ENCODE measurements around the gene CCDC152. TPM values are rescaled to one million over a fixed set of nuclear protein-coding genes. Genes with fewer than 3 reads are reported as not detected.

CCDC152 gene
- total RNA-seq, 2 donors from 2014 or later: 1.3 TPM; not detected in 1

DNA sequence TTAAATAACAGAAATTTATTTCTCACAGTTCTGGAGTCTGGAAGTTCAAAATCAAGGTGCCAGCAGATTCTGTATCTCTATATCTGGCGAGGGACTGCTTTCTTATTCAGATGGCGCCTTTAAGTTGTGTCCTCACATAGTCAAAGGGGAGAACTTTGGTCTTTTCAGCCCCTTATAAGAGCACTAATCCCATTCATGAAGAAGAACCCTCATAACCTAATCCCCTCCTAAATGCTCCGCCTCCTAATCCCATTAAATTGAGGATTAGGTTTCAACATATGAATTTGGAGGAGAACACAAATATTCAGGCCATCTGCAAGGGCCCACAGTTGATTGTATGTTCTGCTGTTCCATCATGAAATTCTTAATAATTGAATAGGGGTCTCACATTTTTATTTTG is 10.8 kb upstream of the CCDC152 start:
- TF ChIP-seq, protein P1, sequence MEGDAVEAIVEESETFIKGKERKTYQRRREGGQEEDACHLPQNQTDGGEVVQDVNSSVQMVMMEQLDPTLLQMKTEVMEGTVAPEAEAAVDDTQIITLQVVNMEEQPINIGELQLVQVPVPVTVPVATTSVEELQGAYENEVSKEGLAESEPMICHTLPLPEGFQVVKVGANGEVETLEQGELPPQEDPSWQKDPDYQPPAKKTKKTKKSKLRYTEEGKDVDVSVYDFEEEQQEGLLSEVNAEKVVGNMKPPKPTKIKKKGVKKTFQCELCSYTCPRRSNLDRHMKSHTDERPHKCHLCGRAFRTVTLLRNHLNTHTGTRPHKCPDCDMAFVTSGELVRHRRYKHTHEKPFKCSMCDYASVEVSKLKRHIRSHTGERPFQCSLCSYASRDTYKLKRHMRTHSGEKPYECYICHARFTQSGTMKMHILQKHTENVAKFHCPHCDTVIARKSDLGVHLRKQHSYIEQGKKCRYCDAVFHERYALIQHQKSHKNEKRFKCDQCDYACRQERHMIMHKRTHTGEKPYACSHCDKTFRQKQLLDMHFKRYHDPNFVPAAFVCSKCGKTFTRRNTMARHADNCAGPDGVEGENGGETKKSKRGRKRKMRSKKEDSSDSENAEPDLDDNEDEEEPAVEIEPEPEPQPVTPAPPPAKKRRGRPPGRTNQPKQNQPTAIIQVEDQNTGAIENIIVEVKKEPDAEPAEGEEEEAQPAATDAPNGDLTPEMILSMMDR (IDR thresholded peaks at IDR 0.05): no peak
- TF ChIP-seq POLR2A (IDR thresholded peaks at IDR 0.05): no peak
- no peak overlapping the region for H3K4me3 ChIP-seq
- H3K4me1 ChIP-seq: no peaks in the 10 kb centered on the region
- no peak for DNase-seq
- H3K36me3 ChIP-seq (replicated peaks in 1 of 2; ENCODE audit: insufficient read depth in 1 of 2, low read depth in 2 of 2): no peaks in the 10 kb centered on the region
- no peaks in the 10 kb centered on the region for H3K27me3 ChIP-seq
- intact Hi-C loops (cut with DNase I): no loop called here
- no peak for ATAC-seq
- H3K27ac ChIP-seq: no peak overlapping the region
- WGBS, 2 donors: 92 to 98% methylated on average over 3 of the region's 3 CpGs
- no peaks in the 10 kb centered on the region for H3K9me3 ChIP-seq

DNA sequence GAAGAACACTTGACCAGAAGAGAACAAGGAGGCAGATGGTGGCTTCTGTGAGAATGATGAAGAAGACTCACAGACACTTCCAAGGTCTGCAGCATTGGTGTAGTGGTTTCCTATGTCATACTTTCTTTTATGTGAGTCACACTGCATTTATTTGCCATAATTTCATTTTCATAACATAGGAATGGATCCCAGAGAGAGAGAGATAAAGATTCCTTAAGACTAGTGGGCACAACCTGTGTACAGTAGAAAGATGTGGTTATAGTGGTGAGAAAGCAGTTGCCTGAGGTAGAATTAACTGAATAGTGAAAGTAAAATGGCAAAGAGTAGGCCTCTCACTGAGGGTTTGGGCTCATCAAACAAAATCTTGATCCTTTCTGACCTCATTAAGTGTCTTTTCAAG is 7.6 kb upstream of the CCDC152 start:
- intact Hi-C loops (cut with DNase I): no loop called here
- no peaks in the 10 kb centered on the region for H3K36me3 ChIP-seq (replicated peaks in 1 of 2; ENCODE audit: insufficient read depth in 1 of 2, low read depth in 2 of 2)
- ATAC-seq (no peak), DNase-seq (no peak)
- H3K4me3 ChIP-seq: no peak overlapping the region
- H3K27ac ChIP-seq: no peak overlapping the region
- no peaks in the 10 kb centered on the region for H3K4me1 ChIP-seq
- no peaks in the 10 kb centered on the region for H3K9me3 ChIP-seq
- TF ChIP-seq, protein P1 (IDR thresholded peaks at IDR 0.05): no peak
- no peak for TF ChIP-seq POLR2A (IDR thresholded peaks at IDR 0.05)
- no peaks in the 10 kb centered on the region for H3K27me3 ChIP-seq

DNA sequence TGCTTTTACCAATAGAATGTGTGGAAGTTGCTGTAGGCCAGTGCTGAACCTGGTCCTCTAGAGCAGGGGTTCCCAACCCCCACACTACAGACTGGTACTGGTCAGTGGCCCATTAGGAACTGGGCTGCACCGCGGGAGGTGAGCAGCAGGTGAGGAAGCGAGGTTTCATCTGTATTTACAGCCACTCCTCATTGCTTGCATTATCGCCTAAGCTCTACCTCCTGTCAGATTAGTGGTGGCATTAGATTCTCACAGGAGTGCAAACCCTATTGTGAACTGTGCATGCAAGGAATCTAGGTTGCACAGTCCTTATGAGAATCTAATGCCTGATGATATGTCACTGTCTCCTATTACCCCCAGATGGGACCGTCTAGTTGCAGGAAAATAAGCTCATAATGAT is 6.1 kb upstream of the CCDC152 start:
- Histone ChIP-seq H3K27ac (no peak overlapping the region), H3K27me3 (no peaks in the 10 kb centered on the region), H3K4me3 (no peak overlapping the region), H3K4me1 (no peaks in the 10 kb centered on the region), H3K36me3 (replicated peaks in 1 of 2; ENCODE audit: insufficient read depth in 1 of 2, low read depth in 2 of 2) (no peaks in the 10 kb centered on the region), H3K9me3 (no peaks in the 10 kb centered on the region)
- ATAC-seq (no peak), DNase-seq (no peak)
- WGBS, 2 donors: 88 to 92% methylated on average over 5 of the region's 5 CpGs
- no peak for TF ChIP-seq POLR2A (IDR thresholded peaks at IDR 0.05)
- TF ChIP-seq, protein P1 (IDR thresholded peaks at IDR 0.05): no peak
- intact Hi-C loops (cut with DNase I): no loop called here

DNA sequence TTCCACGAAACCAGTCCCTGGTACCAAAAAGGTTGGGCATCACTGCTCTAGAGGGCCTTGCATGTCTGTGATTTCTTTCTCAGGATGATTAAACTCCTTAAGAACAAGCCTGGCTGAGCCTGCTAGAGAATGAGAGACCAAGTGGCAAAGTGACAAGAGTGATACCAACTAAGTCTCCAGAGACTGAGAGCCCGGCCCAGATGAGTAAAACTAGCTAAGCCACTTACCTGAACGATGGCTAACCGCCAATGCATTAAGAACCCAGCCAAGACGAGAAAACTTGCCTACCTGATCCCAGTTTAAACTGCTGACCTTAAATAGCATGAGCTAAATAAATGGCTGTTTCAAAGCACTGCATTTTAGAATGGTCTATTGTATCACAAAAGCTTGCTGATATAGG is 5.6 kb upstream of the CCDC152 start:
- intact Hi-C loops (cut with DNase I): no loop called here
- TF ChIP-seq, protein P1 (IDR thresholded peaks at IDR 0.05): no peak
- TF ChIP-seq POLR2A (IDR thresholded peaks at IDR 0.05): no peak
- Histone ChIP-seq H3K27me3 (no peaks in the 10 kb centered on the region), H3K9me3 (no peaks in the 10 kb centered on the region), H3K4me1 (no peaks in the 10 kb centered on the region), H3K27ac (no peak overlapping the region), H3K36me3 (replicated peaks in 1 of 2; ENCODE audit: insufficient read depth in 1 of 2, low read depth in 2 of 2) (no peaks in the 10 kb centered on the region), H3K4me3 (no peak overlapping the region)
- 63% methylated on average over 5 of the region's 5 CpGs for WGBS, 2 donors
- ATAC-seq: no peak
- DNase-seq: no peak

DNA sequence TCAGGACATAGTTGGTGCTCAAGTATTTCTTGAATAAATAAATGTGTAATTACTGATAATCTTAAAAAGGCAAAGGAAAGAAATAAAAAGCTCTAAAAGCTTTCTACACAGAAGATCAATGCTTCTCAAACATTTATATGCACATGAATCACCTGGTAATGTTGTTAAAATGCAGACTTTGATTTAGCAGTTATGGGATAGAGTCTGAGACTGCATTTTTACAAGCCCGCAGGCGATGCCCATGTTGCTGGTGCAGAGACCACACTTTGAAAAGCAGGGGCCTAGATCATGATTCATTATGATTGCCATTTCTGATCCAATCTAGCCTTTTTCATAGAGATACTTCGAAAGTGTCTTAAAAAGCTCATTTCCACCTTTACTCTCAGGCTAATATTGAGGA is 3.5 kb upstream of the CCDC152 start:
- H3K4me1 ChIP-seq: no peaks in the 10 kb centered on the region
- 67 to 73% methylated on average over 3 of the region's 3 CpGs for WGBS, 2 donors
- ATAC-seq (no peak), DNase-seq (no peak)
- intact Hi-C loops (cut with DNase I): no loop called here
- no peaks in the 10 kb centered on the region for H3K9me3 ChIP-seq
- no peak overlapping the region for H3K27ac ChIP-seq
- H3K4me3 ChIP-seq: no peak overlapping the region
- TF ChIP-seq POLR2A (IDR thresholded peaks at IDR 0.05): no peak
- TF ChIP-seq, protein P1 (IDR thresholded peaks at IDR 0.05): no peak
- no peaks in the 10 kb centered on the region for H3K36me3 ChIP-seq (replicated peaks in 1 of 2; ENCODE audit: insufficient read depth in 1 of 2, low read depth in 2 of 2)
- no peaks in the 10 kb centered on the region for H3K27me3 ChIP-seq
